Measurements from ENCODE around the gene SAMD10. TPM values are rescaled to one million over a fixed set of nuclear protein-coding genes. Genes with fewer than 3 reads are reported as not detected.
"Not testable (repeated sequence)": the region's sequence is repeated elsewhere in the genome, so short reads cannot be mapped to it uniquely, and the experiment has no call there.

SAMD10 gene
- total RNA-seq, 2 experiments from 2014 or later: 16.2 to 18.8 TPM

- H3K36me3 Mint-ChIP-seq: peaks cover 24% of the 10 kb centered on the region
These were observed 46.8 kb downstream of the SAMD10 start for GRCh38 chr20:63932606-63933160.

GRCh38 chr20:63931735-63932134 is 47.7 kb downstream of the SAMD10 start:
- no peaks in the 10 kb centered on the region for H3K9me3 Mint-ChIP-seq
- POLR2A ChIA-PET: no interaction called here
- no peaks in the 10 kb centered on the region for H3K27me3 Mint-ChIP-seq
- ATAC-seq (ENCODE audit: low read depth): no peak
- H3K36me3 Mint-ChIP-seq: peaks cover 23% of the 10 kb centered on the region
- no peaks in the 10 kb centered on the region for H3K4me1 Mint-ChIP-seq
- no peak overlapping the region for H3K27ac Mint-ChIP-seq
- no peak overlapping the region for H3K4me3 Mint-ChIP-seq
- DNase-seq: no peak

More at GRCh38 chr20:63932606-63933160, 46.8 kb downstream of the SAMD10 start:
- ATAC-seq (ENCODE audit: low read depth) (no peak), DNase-seq (no peak)
- H3K4me3 Mint-ChIP-seq: no peak overlapping the region
- POLR2A ChIA-PET: no interaction called here
- no peak overlapping the region for H3K27ac Mint-ChIP-seq
- no peaks in the 10 kb centered on the region for H3K9me3 Mint-ChIP-seq
- no peaks in the 10 kb centered on the region for H3K27me3 Mint-ChIP-seq
- peaks cover 2% of the 10 kb centered on the region for H3K4me1 Mint-ChIP-seq

- POLR2A ChIA-PET: no interaction called here
- DNase-seq (no peak), ATAC-seq (ENCODE audit: low read depth) (no peak)
- Mint-ChIP-seq H3K4me1 (no peaks in the 10 kb centered on the region), H3K27me3 (no peaks in the 10 kb centered on the region), H3K36me3 (peaks cover 23% of the 10 kb centered on the region), H3K9me3 (no peaks in the 10 kb centered on the region), H3K4me3 (no peak overlapping the region), H3K27ac (no peak overlapping the region)
These were observed 48.4 kb downstream of the SAMD10 start for GRCh38 chr20:63930971-63931553.

GRCh38 chr20:63929473-63929883 is 50.0 kb downstream of the SAMD10 start:
- DNase-seq; H3K27me3 Mint-ChIP-seq; ATAC-seq (ENCODE audit: low read depth); H3K4me1 Mint-ChIP-seq; H3K9me3 Mint-ChIP-seq; POLR2A ChIA-PET; H3K4me3 Mint-ChIP-seq; H3K27ac Mint-ChIP-seq: not testable (repeated sequence)
- H3K36me3 Mint-ChIP-seq: peaks cover 20% of the 10 kb centered on the region

GRCh38 chr20:63929071-63929470 is 50.4 kb downstream of the SAMD10 start:
- no peaks in the 10 kb centered on the region for H3K27me3 Mint-ChIP-seq
- POLR2A ChIA-PET: no interaction called here
- no peak for ATAC-seq (ENCODE audit: low read depth)
- H3K4me3 Mint-ChIP-seq: no peak overlapping the region
- no peak for DNase-seq
- no peak overlapping the region for H3K27ac Mint-ChIP-seq
- H3K36me3 Mint-ChIP-seq: peaks cover 20% of the 10 kb centered on the region
- H3K4me1 Mint-ChIP-seq: no peaks in the 10 kb centered on the region
- no peaks in the 10 kb centered on the region for H3K9me3 Mint-ChIP-seq

GRCh38 chr20:63926298-63926697 is 53.1 kb downstream of the SAMD10 start:
- Mint-ChIP-seq H3K9me3 (no peaks in the 10 kb centered on the region), H3K27ac (no peak overlapping the region), H3K27me3 (no peaks in the 10 kb centered on the region), H3K4me3 (no peak overlapping the region), H3K4me1 (peaks cover 2% of the 10 kb centered on the region), H3K36me3 (peaks cover 13% of the 10 kb centered on the region)
- no peak for ATAC-seq (ENCODE audit: low read depth)
- POLR2A ChIA-PET: interaction anchor here (0.7 kb wide), 1 partner anchor 20 kb away, joined by 4 read pairs; no protein-coding TSS in a partner anchor
- DNase-seq: no peak

GRCh38 chr20:63924241-63924640 is 55.2 kb downstream of the SAMD10 start:
- H3K9me3 Mint-ChIP-seq: no peaks in the 10 kb centered on the region
- no peak for ATAC-seq (ENCODE audit: low read depth)
- no peak overlapping the region for H3K27ac Mint-ChIP-seq

More at GRCh38 chr20:63924241-63924640, 55.2 kb downstream of the SAMD10 start:
- POLR2A ChIA-PET: no interaction called here
- DNase-seq: no peak
- Mint-ChIP-seq H3K27me3 (no peaks in the 10 kb centered on the region), H3K4me3 (no peak overlapping the region), H3K4me1 (peaks cover 2% of the 10 kb centered on the region), H3K36me3 (peaks cover 10% of the 10 kb centered on the region)

Small RNA genes lying within 50 kb of the gene (microRNA-seq; reads per million reads assigned to microRNA genes)
- gene MIR1914 (not detected), gene MIR647 (not detected)

Other genes starting within 250 kb of the SAMD10 start
- gene LIME1, start 243.0 kb downstream of the SAMD10 start, total RNA-seq: 100 to 1,000 TPM; 144 to 159 TPM
- 100 to 1,000 TPM; 128 to 134 TPM for gene SLC2A4RG, start 239.9 kb downstream of the SAMD10 start, total RNA-seq
- gene ZBTB46, start 148.4 kb downstream of the SAMD10 start, total RNA-seq: under 1 TPM; 0.11 to 0.25 TPM
- gene ABHD16B, start 118.1 kb downstream of the SAMD10 start, total RNA-seq: not detected
- 10 to 100 TPM; 37.9 to 39.5 TPM for gene TPD52L2, start 114.4 kb downstream of the SAMD10 start, total RNA-seq
- 10 to 100 TPM; 48.3 to 49.2 TPM for gene DNAJC5, start 84.5 kb downstream of the SAMD10 start, total RNA-seq
- 10 to 100 TPM; 45.0 to 48.4 TPM for gene UCKL1, start 23.2 kb downstream of the SAMD10 start, total RNA-seq
- 10 to 100 TPM; 15.4 TPM for gene ZNF512B, start 9.7 kb downstream of the SAMD10 start, total RNA-seq
- 10 to 100 TPM; 76.7 to 78.4 TPM for gene PRPF6, start 1.5 kb upstream of the SAMD10 start, total RNA-seq
- gene C20orf204, start 56.5 kb upstream of the SAMD10 start, total RNA-seq: 1 to 10 TPM; 9.7 to 9.8 TPM
- under 1 TPM; 0.30 to 0.51 TPM for gene SOX18, start 70.0 kb upstream of the SAMD10 start, total RNA-seq
- 10 to 100 TPM; 65.3 to 74.9 TPM for gene TCEA2, start 83.6 kb upstream of the SAMD10 start, total RNA-seq
- gene RGS19, start 99.9 kb upstream of the SAMD10 start, total RNA-seq: 100 to 1,000 TPM in 1 of 2 experiments, 10 to 100 TPM in 1; 95.1 to 106 TPM
- 1 to 10 TPM; 1.8 to 2.6 TPM for gene OPRL1, start 100.4 kb upstream of the SAMD10 start, total RNA-seq
- gene LKAAEAR1, start 104.8 kb upstream of the SAMD10 start, total RNA-seq: 1 to 10 TPM in 1 of 2 experiments, under 1 TPM in 1; 0.57 to 1.1 TPM
- gene NPBWR2, start 127.9 kb upstream of the SAMD10 start, total RNA-seq: not detected
- gene MYT1, start 184.8 kb upstream of the SAMD10 start, total RNA-seq: under 1 TPM in 1 of 2 experiments, not detected in 1; 0.06 TPM